HG03066 (cell line): ENCODE results near the gene TRIM14.

Experiments
- ATAC-seq: cut with Tn5 transposase; IDR thresholded peaks from one replicate; pipeline ENCODE4 v1.9.1; 2021; ENCODE audit warnings: low read depth; ENCODE audit not compliant: unreplicated experiment

Gene TRIM14

GRCh38 chr9:98056269-98057137 lies 62.5 kb downstream of the TRIM14 start, which contains the start of gene NANS:
NANS (plus strand) TSS chr9:98056732; CDS start chr9:98056809, 77 bp downstream.
- ATAC-seq: peak; percentile 94

- no peak for ATAC-seq
These were observed 64.6 kb downstream of the TRIM14 start for GRCh38 chr9:98054376-98054951.

DNA sequence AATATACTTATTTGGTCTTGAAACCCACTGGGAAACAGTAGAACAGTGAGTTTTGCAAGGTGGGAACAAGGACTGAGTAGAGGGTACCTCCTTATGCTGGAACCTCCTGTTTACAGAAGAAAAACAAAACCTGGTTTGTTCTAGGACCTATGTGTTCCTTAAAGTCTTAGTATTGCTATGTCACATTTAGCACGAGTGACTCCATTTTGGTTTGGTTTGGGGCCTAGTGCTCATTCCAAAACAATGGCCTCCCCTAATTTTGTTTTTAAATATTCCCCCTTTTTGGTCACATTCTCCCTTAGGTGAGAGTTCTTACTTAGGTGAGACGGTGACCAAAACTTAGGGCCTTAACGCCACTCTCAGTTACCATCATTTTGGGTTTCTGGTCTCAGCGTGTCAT lies 68.7 kb downstream of the TRIM14 start:
- ATAC-seq: no peak

DNA sequence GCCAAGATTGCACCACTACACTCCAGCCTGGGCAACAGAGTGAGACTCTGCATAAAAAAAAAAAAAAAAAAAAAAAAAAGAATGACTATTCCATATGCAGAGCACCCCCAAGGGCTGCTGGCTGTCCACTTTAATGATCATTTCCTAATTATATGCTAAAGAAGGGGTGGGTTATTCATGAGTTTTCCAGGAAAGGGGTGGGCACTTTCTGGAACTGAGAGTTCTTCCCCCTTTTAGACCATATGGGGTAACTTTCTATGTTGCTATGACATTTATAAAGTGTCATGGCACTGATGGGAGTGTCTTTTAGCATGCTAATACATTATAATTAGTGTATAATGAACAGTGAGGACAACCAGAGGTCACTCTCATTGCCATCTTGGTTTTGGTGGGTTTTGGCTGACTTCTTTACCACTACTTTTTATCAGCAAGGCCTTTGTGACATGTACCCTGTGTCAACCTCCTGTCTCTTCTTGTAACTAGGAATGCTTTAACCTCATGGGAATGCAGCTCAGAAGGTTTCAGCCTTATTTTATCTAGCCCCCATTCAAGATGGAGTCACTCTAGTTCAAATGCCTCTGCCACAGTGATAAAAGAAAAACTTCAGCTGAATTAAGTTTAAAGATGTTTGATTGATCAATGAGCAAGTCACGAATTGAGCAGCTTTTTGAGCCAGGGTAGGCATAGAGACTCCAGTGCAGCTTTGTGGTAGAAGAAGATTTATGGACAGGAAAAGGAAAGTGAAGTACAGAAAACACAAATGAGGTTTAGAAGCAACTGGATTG lies 69.5 kb downstream of the TRIM14 start:
- no peak for ATAC-seq

- no peak for ATAC-seq
These were observed 72.0 kb downstream of the TRIM14 start for GRCh38 chr9:98047002-98047401.

DNA sequence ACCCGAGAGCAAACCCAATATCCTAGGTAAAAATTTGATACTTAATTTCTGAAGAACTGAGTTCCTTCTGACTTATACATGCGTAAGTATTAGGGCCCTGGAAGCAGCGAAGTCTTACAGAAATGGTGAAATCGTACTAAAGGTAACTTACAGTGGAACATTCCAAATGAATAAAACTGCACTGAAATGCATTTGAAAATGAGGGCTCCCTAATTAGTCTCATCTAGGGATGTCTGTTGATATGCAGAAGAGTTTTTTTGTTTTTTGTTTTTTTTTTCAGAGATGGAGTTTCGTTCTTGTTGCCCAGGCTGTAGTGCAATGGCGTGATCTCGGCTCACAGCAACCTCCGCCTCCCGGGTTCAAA lies 72.9 kb downstream of the TRIM14 start:
- no peak for ATAC-seq

- ATAC-seq: peak; percentile 89
These were observed 73.5 kb downstream of the TRIM14 start for GRCh38 chr9:98045234-98046179.

DNA sequence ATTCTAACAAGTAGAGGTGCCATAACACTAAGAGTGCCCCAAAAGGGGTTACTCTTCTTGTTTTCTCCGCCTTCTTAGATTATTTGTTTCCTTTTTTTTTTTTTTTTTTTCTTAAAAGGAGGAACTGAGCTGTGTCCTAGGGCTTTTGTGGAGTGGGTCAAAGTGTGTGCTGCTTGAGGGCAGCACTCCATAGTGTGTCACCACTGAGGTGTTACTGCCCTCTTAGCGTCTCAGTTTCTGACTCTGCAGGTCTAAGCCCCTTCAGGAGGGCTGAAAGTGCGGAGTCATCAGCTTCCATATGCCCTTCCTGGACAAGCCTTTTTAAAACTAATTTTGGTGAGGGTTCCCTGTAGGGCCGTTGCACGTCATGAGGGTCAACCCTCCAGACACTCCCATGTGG lies 75.1 kb downstream of the TRIM14 start:
- ATAC-seq: no peak

- ATAC-seq: no peak
These were observed 78.8 kb downstream of the TRIM14 start for GRCh38 chr9:98040212-98040611.

DNA sequence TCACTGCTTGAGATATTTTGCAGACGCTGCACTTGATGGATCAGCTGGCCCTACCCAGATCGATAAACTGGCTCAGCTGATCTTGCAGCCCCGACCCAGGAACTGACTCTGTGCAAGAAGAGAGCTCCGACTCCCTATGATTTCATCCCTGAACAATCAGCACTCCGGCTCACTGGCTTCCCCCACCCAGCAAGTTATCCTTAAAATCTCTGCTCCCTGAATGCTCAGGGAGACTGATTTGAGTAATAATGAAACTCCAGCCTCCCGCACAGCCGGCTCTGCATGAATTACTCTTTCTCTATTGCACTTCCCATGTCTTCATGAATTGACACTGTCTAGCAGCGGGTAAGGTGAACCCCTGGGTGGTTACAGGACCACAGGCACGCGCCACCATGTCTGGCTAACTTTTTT lies 79.4 kb downstream of the TRIM14 start:
- ATAC-seq: no peak

DNA sequence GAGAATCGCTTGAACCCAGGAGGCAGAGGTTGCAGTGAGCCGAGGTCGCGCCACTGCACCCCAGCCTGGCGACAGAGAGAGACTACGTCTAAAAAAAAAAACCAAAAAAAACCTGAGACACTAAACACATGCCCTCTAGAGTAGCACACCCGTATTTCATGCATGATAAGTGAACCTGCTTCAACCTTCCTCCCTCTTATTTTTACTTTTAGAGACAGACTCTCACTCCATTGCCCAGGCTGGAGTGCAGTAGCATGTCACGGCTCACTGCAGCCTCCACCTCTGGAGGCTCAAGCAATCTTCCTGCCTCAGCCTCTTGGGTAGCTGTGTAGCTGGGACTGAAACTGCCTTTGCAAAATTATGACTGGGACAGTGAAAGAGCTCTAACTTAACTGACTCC lies 80.1 kb downstream of the TRIM14 start:
- no peak for ATAC-seq

DNA sequence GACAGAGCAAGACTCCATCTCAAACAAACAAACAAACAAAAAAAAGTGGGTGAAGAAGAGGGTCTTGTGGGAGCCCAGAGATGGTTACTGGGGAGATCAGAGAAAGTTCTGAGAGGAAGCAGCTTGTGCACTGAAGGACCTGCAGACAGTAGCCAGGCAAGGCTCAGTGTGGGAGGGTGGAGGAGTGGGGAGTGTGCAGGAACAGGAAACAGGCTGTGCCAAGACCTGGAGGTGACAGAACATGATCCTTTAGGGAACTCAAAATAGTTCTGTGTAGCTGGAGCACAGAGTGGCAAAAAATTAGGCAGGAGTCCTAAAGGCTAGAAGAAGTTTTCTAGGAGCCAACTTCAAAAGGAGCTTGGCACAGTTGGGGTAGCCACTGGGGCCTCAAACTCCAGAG lies 81.7 kb downstream of the TRIM14 start:
- ATAC-seq: no peak

DNA sequence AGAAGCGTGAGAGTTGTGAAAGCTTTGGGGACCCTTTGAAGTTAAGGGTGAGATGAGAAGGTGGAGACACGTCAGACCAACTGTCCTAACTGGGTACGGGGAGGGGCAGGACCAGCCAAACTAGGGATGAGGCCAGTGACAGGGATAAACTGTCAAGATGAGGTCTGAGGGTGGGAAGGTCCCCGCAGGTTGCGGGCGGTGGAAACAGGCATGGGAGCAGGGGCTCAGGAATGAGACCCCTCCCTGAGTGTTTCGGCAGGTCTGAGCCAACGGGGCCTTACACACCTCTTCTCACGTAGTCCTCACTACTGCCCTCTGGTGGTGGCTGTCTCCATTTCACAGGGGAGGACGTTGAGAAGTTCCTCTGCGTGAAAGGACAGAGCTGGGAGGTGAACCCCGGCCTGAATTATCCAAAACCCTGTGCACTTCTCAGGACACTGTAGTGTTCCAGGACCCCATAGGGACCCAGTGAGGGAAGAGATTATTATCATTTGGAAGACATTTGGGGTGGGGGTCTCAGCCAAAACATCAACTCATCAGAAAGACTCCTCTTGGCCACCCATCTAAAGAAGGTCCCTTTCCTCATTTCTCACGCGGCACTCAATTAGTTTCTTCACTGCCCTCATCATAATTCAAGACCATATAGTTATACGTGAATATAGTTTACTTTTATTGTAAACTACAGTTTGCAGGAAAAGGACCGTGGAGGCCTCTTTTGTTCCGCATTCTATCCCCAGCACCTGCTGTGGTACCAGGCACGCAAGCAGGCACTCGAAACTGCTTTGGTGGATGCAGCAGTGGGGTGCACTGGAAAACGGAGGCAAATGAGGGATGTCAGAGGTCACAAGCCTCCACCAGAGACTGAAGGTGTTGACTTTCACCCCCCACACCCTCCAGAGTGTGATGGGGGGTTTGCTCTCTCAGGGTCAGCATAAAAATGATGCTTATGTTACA lies 84.2 kb downstream of the TRIM14 start:
- ATAC-seq: peak; percentile 49

DNA sequence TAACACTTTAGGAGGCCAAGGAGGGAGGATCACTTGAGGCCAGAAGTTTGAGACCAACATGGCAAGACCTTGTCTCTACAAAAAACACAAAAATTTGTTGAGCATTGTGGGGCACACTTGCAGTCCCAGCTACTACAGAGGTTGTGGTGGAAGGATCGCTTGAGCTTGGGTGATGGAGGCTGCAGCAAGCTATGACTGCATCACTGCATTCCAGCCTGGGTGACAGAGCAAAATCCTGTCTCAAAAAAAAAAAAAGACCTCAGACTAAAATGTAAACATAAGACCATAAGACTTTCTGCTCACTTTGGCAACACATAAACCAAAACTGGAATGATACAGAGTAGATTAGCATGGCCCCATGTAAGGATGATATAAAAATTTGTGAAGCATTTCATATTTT lies 87.1 kb downstream of the TRIM14 start:
- no peak for ATAC-seq

GRCh38 chr9:98031169-98031568 lies 87.9 kb downstream of the TRIM14 start:
- ATAC-seq: no peak

- ATAC-seq: no peak
These were observed 94.3 kb downstream of the TRIM14 start for GRCh38 chr9:98024702-98025101.

GRCh38 chr9:98022447-98022846 lies 96.6 kb downstream of the TRIM14 start:
- no peak for ATAC-seq

DNA sequence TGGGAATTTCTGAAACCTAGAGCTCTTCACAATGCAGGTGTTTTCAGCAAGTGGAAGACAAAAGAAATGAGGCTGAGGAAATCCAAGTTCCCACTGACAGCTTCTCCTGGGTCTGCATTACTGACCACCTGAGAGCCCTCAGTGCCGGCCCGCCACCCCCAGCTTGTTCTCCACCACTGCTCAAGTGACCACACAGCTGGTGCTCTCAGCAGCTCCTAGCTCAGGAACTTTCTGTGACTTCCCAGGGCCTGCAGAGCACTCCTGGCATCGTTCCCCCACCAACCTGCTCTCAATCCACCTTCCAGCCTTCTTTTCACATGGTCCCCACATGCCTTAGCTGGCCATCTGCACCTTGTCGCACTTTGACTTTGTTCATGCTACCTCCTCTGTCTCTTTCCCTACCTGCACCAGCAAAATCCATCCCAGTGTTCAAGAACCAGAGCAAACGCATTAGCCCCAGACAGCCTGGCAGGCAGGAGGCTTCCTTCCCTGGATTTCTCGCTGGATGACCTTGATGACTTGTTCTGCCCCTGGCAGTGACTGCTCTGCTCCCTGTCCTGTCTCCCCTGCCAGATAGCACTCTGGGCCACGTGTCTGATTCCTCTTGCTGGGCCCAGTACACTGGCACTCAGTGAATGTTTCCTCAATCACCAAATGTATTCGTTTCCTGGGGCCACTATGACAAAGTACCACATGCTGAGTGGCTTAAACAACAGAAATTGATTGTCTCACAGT lies 97.5 kb downstream of the TRIM14 start:
- ATAC-seq: no peak
